Coronary artery (tissue), 2 donors: ENCODE data around the gene MMP19.
"Not testable (repeated sequence)": the region's sequence is repeated elsewhere in the genome, so short reads cannot be mapped to it uniquely, and the experiment has no call there.

Experiments
- DNase-seq: peaks from one replicate; pipeline ENCODE4 v3.0.0-alpha.2; 2017; ENCODE audit warnings: low spot score
- H3K27ac ChIP-seq, 2 donors: fragments of 200-600 bp; sonication (generic); one replicate each; pipeline ENCODE4 v1.5.1; 2016 to 2019
- H3K4me3 ChIP-seq: fragments of 200-600 bp; sonication (generic); 2 replicates; pipeline ENCODE4 v1.5.1; 2016; ENCODE audit warnings: mild to moderate bottlenecking, moderate library complexity
- CTCF ChIP-seq: fragments of 200-600 bp; sonication (generic); IDR thresholded peaks from one replicate; pipeline ENCODE4 v1.5.1; 2019; ENCODE audit warnings: antibody characterized with exemption

The MMP19 gene

GRCh38 chr12:55842681-55843429, at the start of gene MMP19:
Gene MMP19 (minus strand): TSS chr12:55842936. CDS start chr12:55842830, 106 bp downstream.
- Histone ChIP-seq H3K27ac (peak within 1 kb of the TSS; percentile 43 to 80), H3K4me3 (peak within 1 kb of the TSS; percentile 70)
- no peak for TF ChIP-seq CTCF
- DNase-seq: no peak

GRCh38 chr12:55891310-55891709, 48.6 kb upstream of the MMP19 start:
- no peak for DNase-seq
- no peak for TF ChIP-seq CTCF
- Histone ChIP-seq H3K4me3 (no peak overlapping the region), H3K27ac (no peak overlapping the region)

GRCh38 chr12:55885113-55885512, 42.4 kb upstream of the MMP19 start:
- H3K4me3 ChIP-seq: no peak overlapping the region
- no peak for TF ChIP-seq CTCF
- no peak overlapping the region for H3K27ac ChIP-seq

GRCh38 chr12:55877824-55878223, 35.1 kb upstream of the MMP19 start:
- no peak for TF ChIP-seq CTCF
- Histone ChIP-seq H3K4me3 (no peak overlapping the region), H3K27ac (no peak overlapping the region)
- no peak for DNase-seq

More at GRCh38 chr12:55885113-55885512, 42.4 kb upstream of the MMP19 start:
- no peak for DNase-seq

- no peak for DNase-seq
- H3K27ac ChIP-seq: no peak overlapping the region
- H3K4me3 ChIP-seq: no peak overlapping the region
- no peak for TF ChIP-seq CTCF
Measured at GRCh38 chr12:55875704-55876467, 33.1 kb upstream of the MMP19 start.

GRCh38 chr12:55874443-55874842, 31.7 kb upstream of the MMP19 start:
- DNase-seq: no peak
- no peak for TF ChIP-seq CTCF
- no peak overlapping the region for H3K27ac ChIP-seq
- no peak overlapping the region for H3K4me3 ChIP-seq

- DNase-seq, H3K4me3 ChIP-seq, H3K27ac ChIP-seq: not testable (repeated sequence)
Measured at GRCh38 chr12:55866454-55867004, 23.8 kb upstream of the MMP19 start.
